ENCODE results near the gene TRIO. TPM values are rescaled to one million over a fixed set of nuclear protein-coding genes. Genes with fewer than 3 reads are reported as not detected.

The TRIO gene
- total RNA-seq, 1 donor from 2014 or later = 200 TPM

DNA sequence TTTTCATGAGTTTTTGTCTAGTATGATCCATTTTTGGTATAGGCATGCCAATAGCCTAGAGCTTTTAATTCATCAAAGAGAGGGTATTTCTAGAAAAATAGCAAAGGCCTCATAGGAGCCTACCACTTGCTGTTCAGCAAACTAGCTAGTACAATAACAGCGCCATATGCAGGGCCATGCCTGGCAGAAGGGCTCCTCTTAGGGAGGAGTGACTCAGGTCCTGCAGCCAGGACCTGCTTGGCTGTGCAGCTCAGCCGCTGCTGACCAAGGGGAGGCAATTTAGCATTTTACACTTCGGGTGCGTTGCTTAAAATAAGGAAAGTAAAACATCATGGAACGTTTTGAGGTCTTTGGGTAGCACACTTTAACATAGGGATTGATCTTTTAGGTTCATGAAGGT lies 100.6 kb downstream of the TRIO start:
- no peak for DNase-seq (ENCODE audit: low spot score)
- Mint-ChIP-seq H3K27ac (ENCODE audit: unreplicated experiment) (no peak overlapping the region), H3K9me3 (ENCODE audit: low read depth) (no peaks in the 10 kb centered on the region), H3K4me3 (ENCODE audit: unreplicated experiment) (no peak overlapping the region), H3K4me1 (ENCODE audit: low read depth) (peaks cover 87% of the 10 kb centered on the region), H3K36me3 (ENCODE audit: low read depth) (no peaks in the 10 kb centered on the region), H3K27me3 (ENCODE audit: low read depth) (no peaks in the 10 kb centered on the region)
- TF ChIP-seq CTCF (IDR thresholded peaks at IDR 0.05) = no peak

- Mint-ChIP-seq H3K36me3 (ENCODE audit: low read depth) (no peaks in the 10 kb centered on the region), H3K4me3 (ENCODE audit: unreplicated experiment) (no peak overlapping the region), H3K4me1 (ENCODE audit: low read depth) (peaks cover 88% of the 10 kb centered on the region), H3K27ac (ENCODE audit: unreplicated experiment) (peak overlapping the region; percentile 27), H3K27me3 (ENCODE audit: low read depth) (no peaks in the 10 kb centered on the region), H3K9me3 (ENCODE audit: low read depth) (no peaks in the 10 kb centered on the region)
- no peak for TF ChIP-seq CTCF (IDR thresholded peaks at IDR 0.05)
- no peak for DNase-seq (ENCODE audit: low spot score)
Observed at GRCh38 chr5:14244721-14245120, 101.6 kb downstream of the TRIO start.

GRCh38 chr5:14245132-14245925 lies 102.2 kb downstream of the TRIO start:
- H3K9me3 Mint-ChIP-seq (ENCODE audit: low read depth) = no peaks in the 10 kb centered on the region
- no peaks in the 10 kb centered on the region for H3K36me3 Mint-ChIP-seq (ENCODE audit: low read depth)
- peaks cover 88% of the 10 kb centered on the region for H3K4me1 Mint-ChIP-seq (ENCODE audit: low read depth)
- TF ChIP-seq CTCF (IDR thresholded peaks at IDR 0.05) = no peak
- no peak for DNase-seq (ENCODE audit: low spot score)
- no peaks in the 10 kb centered on the region for H3K27me3 Mint-ChIP-seq (ENCODE audit: low read depth)
- H3K4me3 Mint-ChIP-seq (ENCODE audit: unreplicated experiment) = no peak overlapping the region
- peak overlapping the region; percentile 74 for H3K27ac Mint-ChIP-seq (ENCODE audit: unreplicated experiment)

GRCh38 chr5:14246350-14247053 lies 103.4 kb downstream of the TRIO start:
- no peak overlapping the region for H3K4me3 Mint-ChIP-seq (ENCODE audit: unreplicated experiment)
- DNase-seq (ENCODE audit: low spot score) = no peak
- H3K9me3 Mint-ChIP-seq (ENCODE audit: low read depth) = no peaks in the 10 kb centered on the region
- TF ChIP-seq CTCF (IDR thresholded peaks at IDR 0.05) = no peak
- H3K27ac Mint-ChIP-seq (ENCODE audit: unreplicated experiment) = peak overlapping the region; percentile 87
- peaks cover 86% of the 10 kb centered on the region for H3K4me1 Mint-ChIP-seq (ENCODE audit: low read depth)
- no peaks in the 10 kb centered on the region for H3K27me3 Mint-ChIP-seq (ENCODE audit: low read depth)
- no peaks in the 10 kb centered on the region for H3K36me3 Mint-ChIP-seq (ENCODE audit: low read depth)

GRCh38 chr5:14247054-14247386 lies 103.9 kb downstream of the TRIO start:
- Mint-ChIP-seq H3K4me1 (ENCODE audit: low read depth) (peaks cover 86% of the 10 kb centered on the region), H3K9me3 (ENCODE audit: low read depth) (no peaks in the 10 kb centered on the region), H3K36me3 (ENCODE audit: low read depth) (no peaks in the 10 kb centered on the region), H3K4me3 (ENCODE audit: unreplicated experiment) (no peak overlapping the region), H3K27ac (ENCODE audit: unreplicated experiment) (peak overlapping the region; percentile 87), H3K27me3 (ENCODE audit: low read depth) (no peaks in the 10 kb centered on the region)
- DNase-seq (ENCODE audit: low spot score) = no peak
- no peak for TF ChIP-seq CTCF (IDR thresholded peaks at IDR 0.05)

Measured in chondrocyte (in vitro differentiated cells).